Islet precursor cell (in vitro differentiated cells): ENCODE results near the gene CTDNEP1.
"Not testable (repeated sequence)": the region's sequence is repeated elsewhere in the genome, so short reads cannot be mapped to it uniquely, and the experiment has no call there.

ENCODE experiments used
- DNase-seq: peaks from one replicate; pipeline ENCODE4 v3.0.0-alpha.2; 2018

Gene CTDNEP1

GRCh38 chr17:7243838-7244237 is 7.7 kb downstream of the CTDNEP1 start:
- DNase-seq, result not testable (repeated sequence)

- no peak for DNase-seq
These were observed 8.1 kb downstream of the CTDNEP1 start for GRCh38 chr17:7243453-7243729.

- DNase-seq, result peak; percentile 98
These were observed 8.6 kb downstream of the CTDNEP1 start for GRCh38 chr17:7242717-7243452.

GRCh38 chr17:7241783-7242716 is 9.5 kb downstream of the CTDNEP1 start, which contains the start of gene GABARAP:
GABARAP (minus strand) TSS chr17:7242449; CDS start chr17:7242330, 119 bp downstream.
- DNase-seq, result peak; percentile 95

GRCh38 chr17:7241090-7241733 is 10.3 kb downstream of the CTDNEP1 start:
- DNase-seq, result no peak

GRCh38 chr17:7240375-7240774 is 11.2 kb downstream of the CTDNEP1 start:
- no peak for DNase-seq

GRCh38 chr17:7239091-7240027 is 12.2 kb downstream of the CTDNEP1 start, which contains the start of gene PHF23:
PHF23 (minus strand) TSS chr17:7239457; CDS start chr17:7239279, 178 bp downstream.
- peak; percentile 100 for DNase-seq

- no peak for DNase-seq
These were observed 13.0 kb downstream of the CTDNEP1 start for GRCh38 chr17:7238420-7239090.

- DNase-seq, result peak; percentile 80
These were observed 13.6 kb downstream of the CTDNEP1 start for GRCh38 chr17:7237761-7238419.

GRCh38 chr17:7237266-7237760 is 14.2 kb downstream of the CTDNEP1 start:
- DNase-seq, result no peak

GRCh38 chr17:7236808-7237207 is 14.7 kb downstream of the CTDNEP1 start:
- no peak for DNase-seq

- DNase-seq, result no peak
These were observed 15.6 kb downstream of the CTDNEP1 start for GRCh38 chr17:7235693-7236665.

GRCh38 chr17:7234083-7234951 is 17.2 kb downstream of the CTDNEP1 start, which contains the start of gene DVL2:
DVL2 (minus strand) TSS chr17:7234517; CDS start chr17:7234262, 255 bp downstream.
- DNase-seq, result peak; percentile 98

GRCh38 chr17:7233701-7234082 is 17.8 kb downstream of the CTDNEP1 start:
- no peak for DNase-seq

GRCh38 chr17:7232114-7232513 is 19.4 kb downstream of the CTDNEP1 start:
- no peak for DNase-seq

GRCh38 chr17:7229504-7229903 is 22.0 kb downstream of the CTDNEP1 start:
- DNase-seq, result no peak

GRCh38 chr17:7228920-7229319 is 22.6 kb downstream of the CTDNEP1 start:
- DNase-seq, result no peak
